Measurements from ENCODE around the gene COL5A1. TPM values are rescaled to one million over a fixed set of nuclear protein-coding genes. Genes with fewer than 3 reads are reported as not detected.

The COL5A1 gene
- total RNA-seq, 6 donors from 2014 or later, result 7.5 to 75.4 (median 27.4) TPM

DNA sequence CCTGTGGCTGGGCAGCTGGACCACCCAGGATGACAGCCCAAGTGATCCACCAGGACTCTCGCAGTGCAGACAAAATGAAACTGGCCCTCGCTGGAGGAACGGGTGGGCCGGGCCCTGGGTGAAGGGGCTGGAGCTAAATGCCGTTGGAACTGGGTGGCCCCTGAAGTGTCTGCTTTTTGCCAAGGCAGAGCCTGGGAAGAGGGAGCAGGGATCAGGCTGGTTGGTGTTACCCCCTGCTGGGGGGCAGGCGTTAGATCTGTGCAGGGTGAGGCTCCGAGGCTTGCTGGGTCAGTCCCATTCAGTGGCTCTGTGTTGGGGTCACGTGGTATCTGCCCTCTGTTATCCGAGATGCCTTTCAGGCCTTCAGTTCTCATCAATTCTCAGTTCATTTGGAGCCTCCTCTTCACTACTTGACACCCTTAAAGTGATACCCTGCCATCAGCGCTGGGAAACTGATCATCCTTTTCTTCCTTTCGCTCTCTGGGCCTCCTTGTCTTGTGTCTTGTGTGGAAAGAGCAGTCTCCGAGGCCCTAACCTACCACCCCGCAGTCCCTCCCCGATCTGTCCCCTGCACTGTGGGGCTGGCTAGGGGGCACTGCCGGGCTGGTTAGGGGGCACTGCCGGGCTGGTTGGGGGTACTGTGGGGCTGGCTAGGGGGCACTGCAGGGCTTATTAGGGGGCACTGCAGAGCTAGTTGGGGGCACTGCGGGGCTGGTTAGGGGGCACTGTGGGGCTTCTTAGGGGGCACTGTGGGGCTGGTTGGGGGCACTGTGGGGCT lies 37.3 kb downstream of the COL5A1 start:
- H3K9me3 ChIP-seq, result no peaks in the 10 kb centered on the region
- H3K4me1 ChIP-seq, result peaks cover 0 to 3% (median 0%) of the 10 kb centered on the region in 4 donors
- DNase-seq (peak in 1 of 2 donors; percentile 26), ATAC-seq (ENCODE audit: low FRiP score in 2 of 2) (no peak)
- WGBS, 2 donors, result 80 to 84% methylated on average over 11 to 16 of the region's 17 CpGs
- TF ChIP-seq, protein P1, sequence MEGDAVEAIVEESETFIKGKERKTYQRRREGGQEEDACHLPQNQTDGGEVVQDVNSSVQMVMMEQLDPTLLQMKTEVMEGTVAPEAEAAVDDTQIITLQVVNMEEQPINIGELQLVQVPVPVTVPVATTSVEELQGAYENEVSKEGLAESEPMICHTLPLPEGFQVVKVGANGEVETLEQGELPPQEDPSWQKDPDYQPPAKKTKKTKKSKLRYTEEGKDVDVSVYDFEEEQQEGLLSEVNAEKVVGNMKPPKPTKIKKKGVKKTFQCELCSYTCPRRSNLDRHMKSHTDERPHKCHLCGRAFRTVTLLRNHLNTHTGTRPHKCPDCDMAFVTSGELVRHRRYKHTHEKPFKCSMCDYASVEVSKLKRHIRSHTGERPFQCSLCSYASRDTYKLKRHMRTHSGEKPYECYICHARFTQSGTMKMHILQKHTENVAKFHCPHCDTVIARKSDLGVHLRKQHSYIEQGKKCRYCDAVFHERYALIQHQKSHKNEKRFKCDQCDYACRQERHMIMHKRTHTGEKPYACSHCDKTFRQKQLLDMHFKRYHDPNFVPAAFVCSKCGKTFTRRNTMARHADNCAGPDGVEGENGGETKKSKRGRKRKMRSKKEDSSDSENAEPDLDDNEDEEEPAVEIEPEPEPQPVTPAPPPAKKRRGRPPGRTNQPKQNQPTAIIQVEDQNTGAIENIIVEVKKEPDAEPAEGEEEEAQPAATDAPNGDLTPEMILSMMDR (IDR thresholded peaks at IDR 0.05), result no peak
- TF ChIP-seq POLR2AphosphoS5 (IDR thresholded peaks at IDR 0.05) (no peak), EP300 (IDR thresholded peaks at IDR 0.05) (no peak)
- H3K36me3 ChIP-seq, result no peaks in the 10 kb centered on the region
- H3K27ac ChIP-seq, result no peak overlapping the region
- no peak overlapping the region for H3K4me3 ChIP-seq
- no peaks in the 10 kb centered on the region for H3K27me3 ChIP-seq

DNA sequence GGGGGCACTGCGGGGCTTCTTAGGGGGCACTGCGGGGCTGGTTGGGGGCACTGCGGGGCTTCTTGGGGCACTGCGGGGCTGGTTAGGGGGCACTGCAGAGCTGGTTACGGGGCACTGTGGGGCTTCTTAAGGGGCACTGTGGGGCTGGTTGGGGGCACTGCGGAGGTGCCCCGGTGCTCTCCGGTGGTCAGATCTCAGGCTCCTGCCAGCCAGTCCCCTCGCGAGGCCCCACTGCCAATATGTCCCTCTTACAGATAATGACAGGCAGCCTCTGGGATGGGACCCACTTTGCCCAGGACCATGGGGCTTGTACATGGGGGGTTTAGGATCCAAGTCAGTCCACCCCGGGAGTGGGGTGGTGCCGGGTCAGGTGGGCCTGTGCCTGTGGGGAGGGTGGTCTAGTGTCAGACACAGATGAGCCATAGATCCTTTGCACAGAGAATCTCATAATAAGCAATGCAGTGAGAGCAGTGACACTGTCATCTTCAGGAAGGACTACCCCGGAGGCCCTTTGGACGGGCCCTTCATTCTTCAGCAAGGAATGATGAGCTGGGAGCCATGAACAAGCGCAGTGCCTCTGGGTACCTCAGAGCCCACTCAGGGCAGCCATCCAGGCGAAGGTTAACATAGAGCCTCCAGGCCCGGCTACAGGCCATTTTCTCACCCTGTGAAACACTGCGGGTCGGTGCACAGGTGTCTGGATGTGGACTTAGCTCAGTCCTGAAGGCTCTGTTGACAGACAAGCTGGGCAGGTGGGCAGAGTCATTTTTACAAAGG lies 38.2 kb downstream of the COL5A1 start:
- DNase-seq, result peak in 1 of 2 donors; percentile 38

DNA sequence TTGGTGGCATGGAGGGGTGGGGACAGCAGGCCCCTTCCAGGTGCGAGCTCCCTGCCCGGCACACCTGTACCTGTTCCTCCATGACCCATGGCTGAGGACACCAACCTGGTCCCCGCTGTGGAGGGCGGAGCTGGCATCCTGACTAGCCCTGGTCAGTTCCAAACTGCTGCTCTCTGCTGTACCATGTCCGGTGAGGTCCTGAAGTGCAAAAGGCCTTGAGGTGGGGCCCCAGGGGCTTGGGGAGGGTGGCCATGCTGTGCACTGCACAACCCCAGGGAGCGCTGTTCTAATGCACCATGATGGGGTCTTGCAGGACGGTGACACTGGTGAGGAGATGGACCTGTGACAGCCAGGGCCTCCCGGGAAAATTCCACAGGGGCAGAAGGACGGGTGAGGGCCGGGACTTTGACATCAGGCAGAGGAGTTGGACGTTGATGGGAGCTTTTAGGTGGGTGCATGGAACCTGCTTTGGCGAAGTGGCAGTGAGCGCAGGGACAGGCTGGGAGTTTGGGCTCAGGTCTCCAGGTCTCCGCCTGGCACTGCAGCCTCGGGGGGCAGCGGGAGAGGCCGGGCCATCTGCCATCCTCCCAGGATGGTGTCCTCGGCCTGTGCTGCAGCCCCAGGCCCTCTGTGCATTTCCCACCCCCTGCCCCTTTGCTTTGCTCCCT lies 38.9 kb downstream of the COL5A1 start:
- no peaks in the 10 kb centered on the region for H3K9me3 ChIP-seq
- WGBS, 2 donors, result 80 to 85% methylated on average over 13 to 14 of the region's 18 CpGs
- no peaks in the 10 kb centered on the region for H3K27me3 ChIP-seq
- H3K4me3 ChIP-seq, result no peak overlapping the region
- ATAC-seq (ENCODE audit: low FRiP score in 2 of 2) (no peak), DNase-seq (peak in 1 of 2 donors; percentile 48)
- no peak for TF ChIP-seq EP300 (IDR thresholded peaks at IDR 0.05)
- TF ChIP-seq, protein P1 (IDR thresholded peaks at IDR 0.05), result no peak
- TF ChIP-seq POLR2A (IDR thresholded peaks at IDR 0.05), result no peak
- no peak for TF ChIP-seq POLR2AphosphoS5 (IDR thresholded peaks at IDR 0.05)
- H3K36me3 ChIP-seq, result no peaks in the 10 kb centered on the region
- no peak overlapping the region for H3K27ac ChIP-seq
- H3K4me1 ChIP-seq, result peaks cover 0 to 3% (median 0%) of the 10 kb centered on the region in 4 donors

More for the DNA sequence above, 38.2 kb downstream of the COL5A1 start:
- H3K4me3 ChIP-seq, result no peak overlapping the region
- no peaks in the 10 kb centered on the region for H3K27me3 ChIP-seq
- no peaks in the 10 kb centered on the region for H3K9me3 ChIP-seq
- 89 to 95% methylated on average over 9 to 15 of the region's 19 CpGs for WGBS, 2 donors
- no peak for ATAC-seq (ENCODE audit: low FRiP score in 2 of 2)
- H3K4me1 ChIP-seq, result peaks cover 0 to 3% (median 0%) of the 10 kb centered on the region in 4 donors
- TF ChIP-seq POLR2AphosphoS5 (IDR thresholded peaks at IDR 0.05), result no peak
- H3K36me3 ChIP-seq, result no peaks in the 10 kb centered on the region
- no peak overlapping the region for H3K27ac ChIP-seq

DNA sequence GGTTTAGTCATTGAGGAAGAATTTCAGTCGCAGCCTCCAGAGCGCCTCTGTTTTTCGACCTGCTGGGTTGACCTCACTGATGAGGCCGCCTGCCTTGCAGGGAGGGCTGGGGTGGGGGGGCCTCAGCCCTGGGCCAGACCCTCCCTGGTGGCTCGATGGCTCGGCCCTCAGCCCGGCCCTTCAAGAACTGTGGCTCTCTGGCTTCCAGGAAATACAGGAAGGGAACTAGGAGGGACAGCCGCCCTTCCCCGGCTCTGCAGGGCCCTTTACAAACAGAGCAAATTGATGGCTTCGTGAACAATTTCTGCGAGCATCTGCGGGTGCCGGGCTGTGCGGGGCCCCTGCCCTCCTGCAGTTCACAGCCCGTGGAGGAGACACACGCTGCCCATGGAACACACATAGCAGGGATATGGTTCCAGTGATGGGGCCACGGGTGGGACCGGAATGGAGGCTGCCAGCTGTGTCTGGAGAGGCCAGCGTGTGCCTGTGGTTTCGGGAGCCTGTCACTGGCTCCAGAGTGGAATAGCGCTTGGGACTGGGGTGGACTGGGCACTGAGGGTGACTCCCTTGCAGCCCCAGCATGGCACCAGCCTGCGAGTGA lies 39.6 kb downstream of the COL5A1 start:
- 74% methylated on average over 7 to 22 of the region's 22 CpGs for WGBS, 2 donors
- H3K9me3 ChIP-seq, result no peaks in the 10 kb centered on the region
- no peak for TF ChIP-seq POLR2A (IDR thresholded peaks at IDR 0.05)
- ATAC-seq (ENCODE audit: low FRiP score in 2 of 2), result peak in 1 of 2 donors; percentile 27
- DNase-seq, result peak in 1 of 2 donors; percentile 68
- H3K4me1 ChIP-seq, result peaks cover 0 to 3% (median 0%) of the 10 kb centered on the region in 4 donors
- H3K27ac ChIP-seq, result no peak overlapping the region
- H3K27me3 ChIP-seq, result no peaks in the 10 kb centered on the region
- no peaks in the 10 kb centered on the region for H3K36me3 ChIP-seq
- no peak overlapping the region for H3K4me3 ChIP-seq

DNA sequence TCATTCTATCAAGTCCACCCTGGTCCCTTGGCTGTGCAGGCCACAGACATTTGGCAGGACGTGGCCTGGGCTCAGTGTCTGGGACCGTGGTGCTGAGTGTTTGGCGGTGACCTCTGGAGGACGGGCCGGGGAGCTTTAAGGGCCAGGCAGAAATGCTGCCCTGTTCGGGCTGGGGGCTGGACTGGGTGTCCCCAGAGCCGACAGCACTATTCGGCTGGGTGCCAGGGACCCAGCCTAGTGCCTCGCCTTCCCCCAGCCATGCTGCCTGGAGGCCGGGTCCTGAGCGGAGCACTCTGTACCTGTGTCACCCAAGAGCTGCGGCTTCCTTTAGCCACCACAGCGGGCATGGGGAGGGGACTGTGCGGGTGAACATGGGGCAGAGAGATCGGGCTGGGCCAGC lies 40.4 kb downstream of the COL5A1 start:
- H3K4me3 ChIP-seq, result no peak overlapping the region
- no peak overlapping the region for H3K27ac ChIP-seq
- DNase-seq, result peak in 1 of 2 donors; percentile 72
- no peaks in the 10 kb centered on the region for H3K36me3 ChIP-seq
- H3K4me1 ChIP-seq, result peaks cover 0 to 3% (median 0%) of the 10 kb centered on the region in 4 donors
- TF ChIP-seq POLR2A (IDR thresholded peaks at IDR 0.05), result no peak
- no peak for TF ChIP-seq POLR2AphosphoS5 (IDR thresholded peaks at IDR 0.05)
- no peak for TF ChIP-seq EP300 (IDR thresholded peaks at IDR 0.05)
- TF ChIP-seq, protein P1 (IDR thresholded peaks at IDR 0.05), result no peak
- H3K27me3 ChIP-seq, result no peaks in the 10 kb centered on the region
- WGBS, 2 donors, result 84 to 85% methylated on average over 12 to 14 of the region's 15 CpGs
- H3K9me3 ChIP-seq, result no peaks in the 10 kb centered on the region
- peak in 1 of 2 donors; percentile 18 for ATAC-seq (ENCODE audit: low FRiP score in 2 of 2)

Measured in upper lobe of left lung (tissue), 6 donors.